GM18519 (cell line): ENCODE results near the gene SEMA3G.

ENCODE experiments used
- ATAC-seq: cut with Tn5 transposase; IDR thresholded peaks from one replicate; pipeline ENCODE4 v1.9.1; 2021; ENCODE audit warnings: mild to moderate bottlenecking, moderate library complexity; ENCODE audit not compliant: unreplicated experiment, low FRiP score

SEMA3G gene

DNA sequence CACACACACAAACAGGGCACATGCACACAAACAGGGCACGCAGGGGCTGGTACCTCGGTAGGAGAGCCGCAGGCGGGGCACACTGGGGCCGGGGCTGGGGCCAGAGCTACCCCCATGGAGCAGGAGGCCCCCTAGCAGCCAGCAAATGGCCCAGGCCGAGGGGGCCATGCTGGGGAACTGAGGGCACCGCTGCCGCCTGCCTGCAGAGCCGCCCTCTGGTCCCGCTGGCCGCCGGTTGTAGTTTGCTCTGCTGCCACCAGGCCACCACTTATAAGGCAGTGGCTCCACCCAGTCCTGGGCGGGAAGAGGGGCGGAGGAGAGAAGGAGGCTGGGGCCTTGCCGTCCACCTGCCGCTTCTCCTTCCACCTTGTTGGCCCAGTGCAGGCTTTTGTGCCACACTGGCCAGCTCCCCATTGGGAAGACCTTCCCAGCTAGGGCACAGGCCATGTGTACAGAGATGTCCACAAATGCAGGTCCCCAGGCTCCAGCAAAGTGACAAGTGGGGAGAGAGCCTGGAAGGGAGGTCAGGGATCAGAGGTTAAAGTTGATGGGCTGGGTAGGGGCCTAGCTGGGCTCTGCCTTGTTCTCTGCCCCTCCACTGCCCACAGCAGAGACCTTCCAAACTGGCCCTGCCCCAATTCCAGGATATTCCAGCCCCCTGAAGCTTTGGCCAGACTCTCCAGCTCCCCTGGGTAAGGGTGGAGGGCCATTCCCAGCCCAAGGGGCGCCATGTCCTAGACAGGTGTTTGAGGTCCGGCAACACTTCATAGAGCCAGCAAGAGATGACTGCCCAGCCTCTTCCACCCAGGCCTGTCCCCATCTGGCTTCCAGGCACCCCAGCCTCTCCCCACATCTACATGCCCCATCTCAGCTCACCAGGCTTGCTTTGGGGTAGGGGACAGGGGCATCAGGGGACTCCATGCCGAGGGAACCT, at the start of gene SEMA3G:
Gene SEMA3G, minus strand, starts transcription at position 244 of the 934 bp plus-strand sequence. Its CDS starts 76 bp downstream, at position 168.
- ATAC-seq = no peak

DNA sequence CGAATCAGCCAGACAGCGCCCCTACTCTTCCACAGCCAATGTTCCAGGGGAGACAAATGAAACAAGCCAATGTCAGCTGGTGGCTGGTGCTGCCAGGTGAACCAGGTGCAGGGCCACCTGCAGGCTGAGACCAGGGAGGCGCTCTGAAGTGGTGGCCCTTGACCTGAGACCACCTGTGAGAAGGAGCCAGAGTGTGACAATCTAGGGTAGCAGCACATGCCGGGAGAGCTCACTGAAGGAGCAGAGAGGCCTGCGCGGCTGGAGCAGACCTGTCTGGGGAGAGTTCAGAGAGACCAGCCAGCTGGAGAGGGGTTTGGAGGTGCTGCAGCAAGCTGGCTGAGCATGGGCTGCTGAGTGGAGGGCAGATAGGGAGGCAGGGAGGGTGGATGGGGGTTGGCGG, 49.5 kb upstream of the SEMA3G start:
- ATAC-seq = no peak

DNA sequence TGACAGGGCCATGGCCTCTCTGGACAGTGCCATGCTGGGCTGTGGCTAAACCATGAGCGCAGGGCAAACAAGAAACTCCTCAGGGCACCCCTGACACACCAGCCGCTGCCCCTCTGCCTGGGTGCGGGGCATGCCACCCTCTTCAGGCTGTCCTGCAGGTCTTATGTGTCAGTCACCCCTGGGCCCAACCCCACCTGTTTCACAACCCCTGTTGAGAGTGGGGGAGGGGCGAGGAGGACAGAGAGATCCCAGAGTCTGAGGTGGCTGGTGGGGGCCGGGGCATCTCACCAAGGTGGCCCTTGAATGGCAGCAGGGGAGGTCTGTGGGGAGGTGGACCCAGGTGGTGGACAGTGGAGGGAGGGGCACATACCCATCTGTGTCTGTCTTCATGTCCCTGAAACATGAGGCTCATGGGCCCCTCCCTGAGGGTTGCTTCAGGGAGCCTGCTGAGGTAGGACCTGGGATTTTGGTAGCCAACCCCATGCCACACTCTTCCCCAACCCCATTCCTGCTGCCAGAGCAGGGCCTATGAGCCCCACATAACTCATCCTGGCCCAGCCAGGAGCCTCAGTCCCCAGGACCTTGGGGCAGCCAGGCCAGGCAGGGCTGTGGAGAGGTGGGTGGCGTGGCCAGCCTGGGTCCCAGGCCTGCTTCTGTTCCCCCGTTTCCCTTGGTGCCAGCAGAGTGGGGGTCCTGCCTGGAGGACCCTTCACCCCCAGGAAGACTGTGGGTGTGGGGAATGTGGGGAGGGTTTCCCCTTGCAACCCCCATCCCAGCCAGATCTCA, 48.5 kb upstream of the SEMA3G start:
- no peak for ATAC-seq

DNA sequence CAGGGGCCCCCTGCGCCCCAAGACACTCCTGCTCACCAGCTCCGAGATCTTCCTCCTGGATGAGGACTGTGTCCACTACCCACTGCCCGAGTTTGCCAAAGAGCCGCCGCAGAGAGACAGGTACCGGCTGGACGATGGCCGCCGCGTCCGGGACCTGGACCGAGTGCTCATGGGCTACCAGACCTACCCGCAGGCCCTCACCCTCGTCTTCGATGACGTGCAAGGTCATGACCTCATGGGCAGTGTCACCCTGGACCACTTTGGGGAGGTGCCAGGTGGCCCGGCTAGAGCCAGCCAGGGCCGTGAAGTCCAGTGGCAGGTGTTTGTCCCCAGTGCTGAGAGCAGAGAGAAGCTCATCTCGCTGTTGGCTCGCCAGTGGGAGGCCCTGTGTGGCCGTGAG, 47.2 kb upstream of the SEMA3G start:
- no peak for ATAC-seq

- ATAC-seq = no peak
Observed at GRCh38 chr3:52490939-52491526, 46.1 kb upstream of the SEMA3G start.

DNA sequence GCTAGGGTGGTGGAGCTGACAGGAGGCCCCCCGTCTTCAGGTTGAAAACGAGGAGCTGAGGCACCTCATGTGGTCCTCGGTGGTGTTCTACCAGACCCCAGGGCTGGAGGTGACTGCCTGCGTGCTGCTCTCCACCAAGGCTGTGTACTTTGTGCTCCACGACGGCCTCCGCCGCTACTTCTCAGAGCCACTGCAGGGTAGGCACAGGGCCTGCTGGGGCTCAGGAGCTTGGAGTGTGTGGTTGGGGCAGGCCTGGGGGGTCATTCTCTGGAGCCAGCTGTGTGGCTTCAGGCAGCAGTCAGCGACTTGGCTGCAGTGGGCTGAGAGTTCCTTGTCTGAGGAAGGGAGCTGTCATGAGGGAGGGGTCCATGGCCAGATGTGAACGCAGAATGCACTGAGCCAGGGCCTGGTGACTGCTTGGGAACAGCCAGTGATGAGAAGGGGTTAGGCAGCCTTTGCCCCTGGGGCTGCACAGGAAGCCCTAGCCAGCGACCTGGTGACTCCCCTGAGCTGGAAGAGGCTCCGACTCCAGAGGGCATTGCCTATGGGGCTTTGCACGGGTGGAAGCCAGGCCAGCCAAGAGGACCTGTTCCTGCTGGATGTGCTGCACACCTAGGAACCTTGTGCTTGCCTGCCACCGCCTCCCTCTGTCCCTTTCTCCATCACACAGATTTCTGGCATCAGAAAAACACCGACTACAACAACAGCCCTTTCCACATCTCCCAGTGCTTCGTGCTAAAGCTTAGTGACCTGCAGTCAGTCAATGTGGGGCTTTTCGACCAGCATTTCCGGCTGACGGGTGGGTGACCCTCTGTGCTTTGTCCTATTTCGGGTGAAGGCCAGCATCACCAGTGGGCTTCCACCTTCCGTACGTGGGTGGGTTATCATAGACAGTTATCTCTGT, 45.4 kb upstream of the SEMA3G start:
- ATAC-seq = no peak

DNA sequence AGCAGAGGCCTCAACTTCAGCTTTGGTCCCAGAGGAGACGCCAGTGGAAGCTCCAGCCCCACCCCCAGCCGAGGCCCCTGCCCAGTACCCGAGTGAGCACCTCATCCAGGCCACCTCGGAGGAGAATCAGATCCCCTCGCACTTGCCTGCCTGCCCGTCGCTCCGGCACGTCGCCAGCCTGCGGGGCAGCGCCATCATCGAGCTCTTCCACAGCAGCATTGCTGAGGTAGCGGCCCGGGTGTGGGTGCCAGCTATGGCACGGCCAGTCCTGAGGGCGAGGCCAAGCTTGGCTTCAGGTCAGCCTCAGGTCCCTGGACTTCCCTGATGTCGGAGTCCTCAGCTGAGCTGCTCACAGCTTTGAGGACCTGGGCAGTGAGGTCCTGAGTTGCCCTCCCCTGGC, 44.5 kb upstream of the SEMA3G start:
- ATAC-seq = no peak

GRCh38 chr3:52488746-52489145, 43.8 kb upstream of the SEMA3G start:
- ATAC-seq = no peak

GRCh38 chr3:52487788-52488691, 43.1 kb upstream of the SEMA3G start:
- no peak for ATAC-seq

DNA sequence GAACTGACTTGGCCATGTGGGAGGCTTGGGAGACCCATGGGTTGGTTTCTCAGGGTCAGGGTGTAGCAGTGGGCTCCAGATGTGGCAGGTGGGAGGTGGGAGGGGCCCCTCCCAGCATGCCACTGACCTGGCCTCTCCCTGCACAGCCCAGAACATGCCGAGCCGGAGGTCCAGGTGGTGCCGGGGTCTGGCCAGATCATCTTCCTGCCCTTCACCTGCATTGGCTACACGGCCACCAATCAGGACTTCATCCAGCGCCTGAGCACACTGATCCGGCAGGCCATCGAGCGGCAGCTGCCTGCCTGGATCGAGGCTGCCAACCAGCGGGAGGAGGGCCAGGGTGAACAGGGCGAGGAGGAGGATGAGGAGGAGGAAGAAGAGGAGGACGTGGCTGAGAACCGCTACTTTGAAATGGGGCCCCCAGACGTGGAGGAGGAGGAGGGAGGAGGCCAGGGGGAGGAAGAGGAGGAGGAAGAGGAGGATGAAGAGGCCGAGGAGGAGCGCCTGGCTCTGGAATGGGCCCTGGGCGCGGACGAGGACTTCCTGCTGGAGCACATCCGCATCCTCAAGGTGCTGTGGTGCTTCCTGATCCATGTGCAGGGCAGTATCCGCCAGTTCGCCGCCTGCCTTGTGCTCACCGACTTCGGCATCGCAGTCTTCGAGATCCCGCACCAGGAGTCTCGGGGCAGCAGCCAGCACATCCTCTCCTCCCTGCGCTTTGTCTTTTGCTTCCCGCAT, 42.3 kb upstream of the SEMA3G start:
- ATAC-seq = no peak

- ATAC-seq = no peak
Observed at GRCh38 chr3:52484680-52485461, 40.0 kb upstream of the SEMA3G start.

DNA sequence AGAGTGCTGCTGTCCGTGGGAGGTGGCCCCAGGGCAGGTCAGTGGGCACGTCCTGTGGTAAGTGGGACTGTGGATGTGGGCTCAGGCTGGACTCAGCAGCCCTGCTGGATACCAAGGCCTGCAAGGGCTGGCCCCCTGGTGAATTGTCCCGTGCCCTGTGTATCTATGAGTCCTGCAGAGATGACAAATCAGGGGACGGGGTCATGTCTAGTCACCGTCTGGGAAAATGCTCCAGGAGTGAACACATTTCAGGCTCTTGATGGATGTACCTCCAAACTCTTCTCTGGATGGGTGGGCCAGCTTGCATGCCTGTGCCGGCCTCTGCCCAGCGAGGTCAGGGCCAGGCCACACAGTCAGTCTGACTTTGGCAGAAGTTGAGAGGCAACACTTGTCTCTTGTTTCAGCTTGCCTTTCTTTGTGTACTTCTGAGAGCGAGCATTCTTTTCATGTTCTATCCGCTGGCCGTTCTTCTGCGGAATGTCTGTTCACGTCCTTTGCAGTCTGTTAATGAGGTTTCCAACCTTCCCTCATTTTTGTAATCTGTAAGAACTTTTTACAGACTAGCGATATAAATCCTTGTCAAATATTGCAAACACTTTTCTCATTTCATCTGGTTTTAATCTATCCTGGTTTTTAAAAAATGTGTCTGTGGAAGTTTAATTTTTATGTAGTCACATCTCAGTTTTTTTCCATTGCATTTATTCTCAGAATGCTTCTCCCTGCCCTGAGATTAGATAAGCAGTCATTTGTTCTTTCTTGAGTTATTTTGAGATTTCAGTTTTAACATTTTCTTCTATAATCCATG, 38.9 kb upstream of the SEMA3G start:
- ATAC-seq = no peak

- ATAC-seq = no peak
Observed at GRCh38 chr3:52483081-52483480, 38.2 kb upstream of the SEMA3G start.

GRCh38 chr3:52481819-52482521, 37.1 kb upstream of the SEMA3G start:
- ATAC-seq = no peak

DNA sequence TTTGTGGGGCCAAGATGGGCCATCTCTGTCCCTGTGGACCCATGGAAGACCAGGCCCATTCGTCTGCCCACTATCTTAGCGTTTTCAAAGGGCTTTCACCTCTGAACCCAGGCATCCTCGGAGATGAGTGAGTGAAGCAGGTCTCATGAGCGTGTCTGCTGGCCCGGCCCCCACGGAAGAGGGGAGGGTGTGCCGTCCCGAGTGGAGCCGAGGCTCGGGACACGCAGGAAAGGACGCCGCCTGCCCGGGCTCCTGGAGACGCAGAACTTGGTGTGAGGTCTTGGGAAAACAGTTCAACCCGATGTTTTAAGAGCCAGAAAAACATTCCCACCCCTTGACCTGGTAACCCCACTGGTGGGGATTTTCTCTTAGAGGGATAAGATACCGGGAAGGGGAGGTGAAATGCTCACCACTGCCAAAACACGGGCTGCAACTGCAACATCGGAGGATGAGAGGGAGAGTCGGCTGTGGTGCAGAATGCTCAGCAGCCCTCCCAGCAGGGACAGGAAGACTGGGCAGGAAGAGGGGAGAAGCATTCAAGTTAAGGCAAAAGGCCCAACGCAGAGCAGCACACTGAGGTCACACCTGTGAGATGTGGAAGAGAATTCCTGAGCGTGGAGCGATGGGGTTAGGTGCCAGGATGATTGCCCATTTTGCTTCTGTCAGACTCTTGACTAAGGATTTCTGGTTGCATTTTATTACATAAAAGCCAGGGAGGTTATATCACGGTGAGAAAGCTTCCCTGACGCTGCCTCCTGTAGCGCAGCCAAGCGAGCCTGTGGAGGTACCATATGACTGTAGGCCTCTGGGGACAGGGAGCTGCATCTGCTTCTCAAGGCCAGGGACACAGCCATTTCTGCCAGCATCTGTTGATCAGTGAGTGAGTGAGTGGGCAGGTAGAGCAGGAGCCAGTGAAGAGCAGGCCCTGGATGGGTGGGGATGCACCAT, 36.1 kb upstream of the SEMA3G start:
- ATAC-seq = no peak
